B cell (primary cell): ENCODE data around the gene RFPL2. TPM values are rescaled to one million over a fixed set of nuclear protein-coding genes. Genes with fewer than 3 reads are reported as not detected.
A peak's percentile ranks its signal among the peaks of the same experiment; 100 is the strongest.
"Not testable (repeated sequence)": the region's sequence is repeated elsewhere in the genome, so short reads cannot be mapped to it uniquely, and the experiment has no call there.

Experiments
- ATAC-seq: fragments of 200-7000 bp; cut with Tn5 transposase; one replicate; pipeline ENCODE4 v1.10.0; 2021; ENCODE audit warnings: low read depth, mild to moderate bottlenecking, moderate number of reproducible peaks, moderate library complexity
- CTCF ChIA-PET: fragments of 350-600 bp; sonication (Branson Sonifier 250); formaldehyde crosslinking; loops from one replicate; lab custom pipeline; 2021; ENCODE audit warnings: antibody characterized with exemption, inconsistent platforms; lab: Charles Lee
- POLR2A ChIA-PET: fragments of 350-600 bp; sonication (Branson Sonifier 250); formaldehyde crosslinking; loops from one replicate; lab custom pipeline; 2021; ENCODE audit warnings: antibody characterized with exemption; lab: Charles Lee
- DNase-seq: peaks from one replicate; pipeline ENCODE4 v3.0.0; 2013
- H2AFZ ChIP-seq: 2 replicates; pipeline ENCODE4 v1.6.1; 2012; ENCODE audit warnings: mild to moderate bottlenecking, low read depth, low read length; ENCODE audit not compliant: insufficient read depth, poor library complexity, severe bottlenecking
- H3K27ac ChIP-seq, 2 donors: 1 replicate in 1 of 2; 2 replicates in 1 of 2; pipeline ENCODE4 v1.5.1; 2012 to 2013; ENCODE audit warnings: low read length in 2 of 2, mild to moderate bottlenecking in 2 of 2, moderate library complexity in 1 of 2
- H3K27me3 ChIP-seq, 4 experiments: fragments of 200-600 bp in 1 of 4; sonication (generic) in 1 of 4; replicated peaks in 1 of 4; 1 replicate in 2 of 4; 2 replicates in 2 of 4; pipeline versions ENCODE4 v1.6.1 to v1.7.0; 2013 to 2016; ENCODE audit warnings: low read length in 3 of 4, mild to moderate bottlenecking in 2 of 4, mixed read lengths in 1 of 4, moderate library complexity in 1 of 4; ENCODE audit not compliant: insufficient read depth in 4 of 4, control insufficient read depth in 3 of 4; ENCODE audit errors: control extremely low read depth in 1 of 4
- H3K36me3 ChIP-seq, 2 experiments: replicated peaks in 1 of 2; 1 replicate in 1 of 2; 2 replicates in 1 of 2; pipeline versions ENCODE4 v1.6.1 to v1.7.1; 2013; ENCODE audit warnings: low read length in 1 of 2; ENCODE audit not compliant: insufficient read depth in 2 of 2, control insufficient read depth in 1 of 2; ENCODE audit errors: control extremely low read depth in 1 of 2, extremely low read depth in 1 of 2
- H3K4me1 ChIP-seq, 2 donors: fragments of 200-600 bp in 1 of 2; sonication (generic) in 1 of 2; 1 replicate in 1 of 2; 2 replicates in 1 of 2; pipeline versions ENCODE4 v1.5.1 to v1.6.1; 2013 to 2017; ENCODE audit warnings: low read length in 2 of 2; ENCODE audit not compliant: control insufficient read depth in 2 of 2, insufficient read depth in 2 of 2
- H3K4me2 ChIP-seq: replicated peaks from 2 replicates; pipeline ENCODE3; 2012; ENCODE audit warnings: mild to moderate bottlenecking, low read depth, low read length; ENCODE audit not compliant: poor library complexity, severe bottlenecking
- H3K4me3 ChIP-seq, 5 experiments: fragments of 200-600 bp in 1 of 5; sonication (generic) in 1 of 5; 1 replicate in 3 of 5; 2 replicates in 2 of 5; pipeline versions ENCODE4 v1.5.1 to v1.7.0; 2011 to 2016; ENCODE audit warnings: low read length in 4 of 5, mild to moderate bottlenecking in 4 of 5, low read depth in 2 of 5, control low read depth in 1 of 5, moderate library complexity in 1 of 5; ENCODE audit not compliant: insufficient read depth in 1 of 5; ENCODE audit errors: control extremely low read depth in 1 of 5, extremely low read depth in 1 of 5
- H3K79me2 ChIP-seq: fragments of 200-600 bp; sonication (generic); one replicate; pipeline ENCODE4 v1.6.0; 2016; ENCODE audit warnings: low read length; ENCODE audit not compliant: control insufficient read depth, insufficient read depth
- H3K9ac ChIP-seq: fragments of 200-600 bp; sonication (generic); 2 replicates; pipeline ENCODE4 v1.6.1; 2017; ENCODE audit warnings: mild to moderate bottlenecking, low read length, moderate library complexity
- H3K9me3 ChIP-seq, 3 donors: one replicate each; pipeline versions ENCODE4 v1.6.1 to v1.7.1; 2013; ENCODE audit warnings: low read length in 2 of 3; ENCODE audit not compliant: control insufficient read depth in 2 of 3, insufficient read depth in 1 of 3; ENCODE audit errors: control extremely low read depth in 1 of 3
- H4K20me1 ChIP-seq: 2 replicates; pipeline ENCODE4 v1.6.0; 2012; ENCODE audit warnings: mild to moderate bottlenecking, low read length; ENCODE audit not compliant: insufficient read depth, control insufficient read depth, poor library complexity, severe bottlenecking
- H3K27ac Mint-ChIP-seq: one replicate; pipeline ENCODE4 v1.8.0; 2021; ENCODE audit warnings: mixed read lengths
- H3K27me3 Mint-ChIP-seq: one replicate; pipeline ENCODE4 v1.8.0; 2021; ENCODE audit warnings: mixed read lengths
- H3K4me1 Mint-ChIP-seq: one replicate; pipeline ENCODE4 v1.8.0; 2021; ENCODE audit warnings: mixed read lengths
- H3K4me3 Mint-ChIP-seq: one replicate; pipeline ENCODE4 v1.8.0; 2021; ENCODE audit warnings: mixed read lengths
- H3K9me3 Mint-ChIP-seq: one replicate; pipeline ENCODE4 v1.8.0; 2022; ENCODE audit warnings: mixed read lengths; ENCODE audit not compliant: insufficient read depth
- WGBS: methylation state at CpG from one replicate; pipeline ENCODE4 v1.1.5; 2013; ENCODE audit warnings: missing lambda C conversion rate; ENCODE audit not compliant: insufficient coverage; 5-methylcytosine and 5-hydroxymethylcytosine counted together
- intact Hi-C: fragments of 100-400 bp; cut with micrococcal nuclease; formaldehyde crosslinking; loops from one replicate; pipeline ENCODE4 v1.10.0; 2022
- polyA plus RNA-seq: library from polyadenylated mRNA; depleted of rRNA; stranded (reverse); fragments of >200 nt; gene quantifications from 2 replicates; pipeline ENCODE4 v1.2.3, GENCODE V29; 2012
- total RNA-seq, 2 donors: library from RNA; stranded (reverse); fragments of 120-200 nt in 1 of 2; gene quantifications; 1 replicate in 1 of 2; 2 replicates in 1 of 2; pipeline versions ENCODE4 v1.2.3 to v1.2.4, GENCODE V29; 2013 to 2022

The RFPL2 gene
- total and polyA plus RNA-seq, 2 donors (not counting 1 experiment from before 2014, with no cell fraction given), result not detected

- H3K27me3 ChIP-seq, H3K27me3 Mint-ChIP-seq, H3K9ac ChIP-seq, H3K4me1 ChIP-seq, ATAC-seq, intact Hi-C loops, H3K4me3 Mint-ChIP-seq, H4K20me1 ChIP-seq, H3K27ac ChIP-seq, POLR2A ChIA-PET, H3K9me3 Mint-ChIP-seq, H3K4me1 Mint-ChIP-seq, H3K79me2 ChIP-seq, H2AFZ ChIP-seq, H3K36me3 ChIP-seq, CTCF ChIA-PET, H3K27ac Mint-ChIP-seq, DNase-seq, H3K4me3 ChIP-seq, H3K4me2 ChIP-seq: not testable (repeated sequence)
- 59% methylated on average over 5 of the region's 6 CpGs for WGBS
- H3K9me3 ChIP-seq, result peaks cover 0 to 13% (median 0%) of the 10 kb centered on the region in 3 donors
Measured at GRCh38 chr22:32151641-32152040, 53.2 kb downstream of the RFPL2 start.

- H3K79me2 ChIP-seq, H4K20me1 ChIP-seq, H3K9me3 Mint-ChIP-seq, H3K4me2 ChIP-seq, ATAC-seq, H3K4me1 Mint-ChIP-seq, CTCF ChIA-PET, H3K4me1 ChIP-seq, H3K27ac ChIP-seq, H3K27me3 ChIP-seq, H3K36me3 ChIP-seq, H3K9ac ChIP-seq, H3K4me3 ChIP-seq, H3K4me3 Mint-ChIP-seq, H2AFZ ChIP-seq, DNase-seq, intact Hi-C loops, H3K27me3 Mint-ChIP-seq, H3K27ac Mint-ChIP-seq, POLR2A ChIA-PET: not testable (repeated sequence)
- WGBS, result 76% methylated on average over 6 of the region's 7 CpGs
- peaks cover 0 to 13% (median 0%) of the 10 kb centered on the region in 3 donors for H3K9me3 ChIP-seq
Measured at GRCh38 chr22:32150647-32151046, 54.2 kb downstream of the RFPL2 start.

- H3K27ac Mint-ChIP-seq, POLR2A ChIA-PET, H3K9ac ChIP-seq, H3K9me3 Mint-ChIP-seq, CTCF ChIA-PET, H4K20me1 ChIP-seq, intact Hi-C loops, H3K79me2 ChIP-seq, H3K4me2 ChIP-seq, H3K27me3 ChIP-seq, H3K27me3 Mint-ChIP-seq, H3K4me3 ChIP-seq, H3K27ac ChIP-seq, H2AFZ ChIP-seq, H3K36me3 ChIP-seq: not testable (repeated sequence)
- ATAC-seq, result peak; percentile 35
- peaks cover 0 to 21% (median 4%) of the 10 kb centered on the region in 3 donors for H3K9me3 ChIP-seq
- H3K4me3 Mint-ChIP-seq, result peak overlapping the region; percentile 38
- peaks cover 20% of the 10 kb centered on the region for H3K4me1 Mint-ChIP-seq
- DNase-seq, result peak; percentile 13
- WGBS, result 15% methylated on average over 3 of the region's 4 CpGs
- H3K4me1 ChIP-seq, result peaks cover 18 to 19% of the 10 kb centered on the region in 2 donors
Measured at GRCh38 chr22:32148372-32148771, 56.5 kb downstream of the RFPL2 start.

GRCh38 chr22:32147128-32147527 is 57.7 kb downstream of the RFPL2 start:
- H3K36me3 ChIP-seq, ATAC-seq, H3K79me2 ChIP-seq, H3K27me3 Mint-ChIP-seq, CTCF ChIA-PET, H3K4me3 Mint-ChIP-seq, H3K4me2 ChIP-seq, H2AFZ ChIP-seq, H3K27ac Mint-ChIP-seq, H4K20me1 ChIP-seq, H3K27me3 ChIP-seq, intact Hi-C loops, H3K27ac ChIP-seq, H3K9me3 Mint-ChIP-seq, H3K9ac ChIP-seq, DNase-seq, POLR2A ChIA-PET, H3K4me3 ChIP-seq: not testable (repeated sequence)
- H3K4me1 Mint-ChIP-seq, result peaks cover 20% of the 10 kb centered on the region
- peaks cover 18 to 19% of the 10 kb centered on the region in 2 donors for H3K4me1 ChIP-seq
- 82% methylated on average over 3 of the region's 8 CpGs for WGBS
- peaks cover 0 to 21% (median 4%) of the 10 kb centered on the region in 3 donors for H3K9me3 ChIP-seq
